DMS53 treated with DMSO at 0.1 percent for 48 hours (cell line): ENCODE results near the gene C1QTNF7.
A peak's percentile ranks its signal among the peaks of the same experiment; 100 is the strongest.

Source experiments
- DNase-seq: peaks from one replicate; lab custom pipeline; 2025; ENCODE audit not compliant: unreplicated experiment; lab: John Stamatoyannopoulos, UW

The C1QTNF7 gene

DNA sequence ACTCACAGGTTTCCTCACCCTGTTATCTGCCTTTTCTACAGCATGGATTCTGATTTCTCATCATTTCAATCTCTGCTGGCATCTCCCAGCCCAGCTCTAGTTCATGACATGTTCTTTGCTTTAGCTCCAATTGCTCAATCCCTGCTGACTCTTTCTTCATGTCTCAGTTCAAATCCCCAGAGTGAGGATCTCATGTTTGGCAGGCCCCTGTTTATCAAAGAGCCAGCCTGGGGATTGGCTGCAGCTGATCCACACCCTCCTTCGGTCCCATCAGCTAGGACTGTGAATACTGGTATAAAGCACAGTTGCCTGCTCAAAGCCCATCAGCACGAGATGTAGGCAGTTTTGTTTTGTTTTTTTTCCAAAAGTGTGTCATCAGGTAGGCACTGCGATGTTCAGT, 27.5 kb downstream of the C1QTNF7 start:
- no peak for DNase-seq

DNA sequence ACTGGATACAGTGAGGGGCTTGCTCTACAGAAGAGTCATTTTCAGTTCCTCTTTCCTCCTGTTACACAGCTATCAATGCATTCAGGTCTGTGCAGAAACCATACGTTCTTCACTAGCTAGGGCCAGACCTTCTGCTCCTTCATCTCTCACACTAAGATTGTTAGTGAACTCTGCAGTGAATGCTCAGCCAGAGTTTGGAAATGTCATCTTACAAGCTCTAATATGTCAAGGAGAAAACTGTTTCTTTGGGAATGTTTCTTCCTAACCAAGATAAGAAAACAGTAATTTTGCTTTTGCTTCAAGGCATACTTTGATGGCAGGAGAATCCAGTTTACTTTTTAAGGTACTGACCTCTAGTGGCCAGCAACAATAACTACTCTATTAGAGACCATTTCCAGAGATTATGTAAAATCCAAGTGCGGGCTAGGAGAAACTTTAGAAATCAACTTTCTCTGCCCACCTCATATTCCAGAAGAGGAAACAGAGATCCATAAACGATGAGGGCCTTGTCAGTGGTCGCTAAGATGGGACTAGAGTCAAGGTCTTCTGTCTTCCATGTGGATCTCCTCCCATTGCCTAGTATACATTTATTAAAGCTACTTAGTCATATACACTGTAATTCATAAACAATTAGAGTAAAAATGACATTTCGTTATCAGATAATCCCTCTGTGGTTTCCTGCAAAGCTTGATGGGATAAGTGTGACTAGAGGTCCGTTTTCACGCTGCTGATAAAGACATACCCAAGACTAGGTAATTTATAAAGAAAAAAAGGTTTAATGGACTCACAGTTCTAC, 29.8 kb downstream of the C1QTNF7 start:
- DNase-seq = peak; percentile 64

DNA sequence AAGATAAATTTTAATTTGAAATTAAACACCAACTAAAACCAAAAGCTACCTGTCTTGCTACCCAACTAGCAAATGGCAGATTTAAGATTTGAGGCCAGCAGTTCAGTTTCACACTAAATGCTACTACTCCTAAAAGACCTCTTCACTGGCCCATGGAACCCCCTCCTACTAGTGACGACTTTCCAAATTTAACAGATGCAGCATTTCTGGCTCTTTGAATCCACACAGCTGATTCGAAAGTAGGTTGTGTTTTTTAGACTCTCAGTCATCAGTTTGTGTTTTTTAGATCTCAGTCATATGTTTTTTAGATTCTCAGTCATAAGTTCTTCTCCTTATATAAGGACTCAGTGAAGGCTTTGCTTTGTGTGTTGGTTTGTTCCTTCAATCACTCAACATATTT, 30.8 kb downstream of the C1QTNF7 start:
- DNase-seq = no peak

DNA sequence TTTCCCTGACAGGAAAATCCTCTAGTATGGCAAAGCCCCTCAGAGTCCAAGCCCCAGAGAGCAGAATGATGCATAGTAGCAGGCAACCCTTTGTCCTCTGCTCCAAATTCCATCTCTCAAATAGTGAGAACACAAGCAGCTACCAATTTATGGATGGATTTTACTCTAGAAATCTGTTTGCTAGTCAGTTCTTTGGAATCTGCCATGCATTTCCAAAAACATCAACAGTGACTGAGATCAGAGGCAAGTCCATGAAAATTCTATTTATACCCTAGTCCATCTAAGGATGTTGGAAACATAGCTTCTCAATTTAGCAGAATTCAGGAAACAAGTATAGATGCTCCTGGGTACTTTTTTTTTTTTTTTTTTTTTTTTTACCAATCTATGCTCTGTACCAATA, 31.9 kb downstream of the C1QTNF7 start:
- DNase-seq = no peak

GRCh38 chr4:15466596-15466995, 38.8 kb downstream of the C1QTNF7 start:
- no peak for DNase-seq

DNA sequence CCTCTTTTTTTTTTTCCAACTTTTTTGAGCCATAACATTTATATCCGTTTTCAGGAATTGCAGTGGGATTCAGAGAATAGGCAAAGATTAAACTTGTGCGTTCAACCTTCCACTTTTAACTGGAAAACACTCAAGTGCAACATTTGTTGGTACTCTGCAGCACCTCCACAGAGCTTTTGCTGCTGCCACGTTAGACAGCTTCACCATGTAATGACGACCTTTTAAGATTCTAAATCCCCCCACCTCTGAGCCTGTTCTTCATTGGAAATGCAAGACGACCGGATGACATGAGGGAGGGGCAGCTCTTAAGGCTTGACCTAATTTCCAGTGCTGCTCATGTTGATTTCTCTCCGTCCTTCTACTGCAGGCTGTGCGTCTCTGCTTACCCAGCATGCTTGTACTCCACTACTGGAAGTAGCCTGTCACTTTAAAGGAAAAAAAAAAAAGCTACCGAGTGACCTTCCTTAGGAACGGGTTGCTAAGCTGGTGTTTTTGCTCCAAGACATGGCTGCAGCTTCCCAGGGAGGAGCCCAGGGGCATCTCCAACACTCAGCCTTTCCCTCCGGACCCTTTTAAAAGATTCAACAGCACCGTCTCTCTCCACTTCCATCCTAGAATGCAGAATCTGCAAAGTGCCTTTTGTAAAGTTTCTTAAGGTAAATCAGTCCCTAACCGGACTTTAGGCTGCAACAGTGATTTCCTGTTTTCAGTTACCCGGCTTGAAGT, 41.7 kb downstream of the C1QTNF7 start, which contains the start of gene CC2D2A:
Gene CC2D2A, plus strand, starts transcription at position 481 of the 726 bp plus-strand sequence. CDS start 6,051 bp downstream, outside the sequence.
- no peak for DNase-seq

DNA sequence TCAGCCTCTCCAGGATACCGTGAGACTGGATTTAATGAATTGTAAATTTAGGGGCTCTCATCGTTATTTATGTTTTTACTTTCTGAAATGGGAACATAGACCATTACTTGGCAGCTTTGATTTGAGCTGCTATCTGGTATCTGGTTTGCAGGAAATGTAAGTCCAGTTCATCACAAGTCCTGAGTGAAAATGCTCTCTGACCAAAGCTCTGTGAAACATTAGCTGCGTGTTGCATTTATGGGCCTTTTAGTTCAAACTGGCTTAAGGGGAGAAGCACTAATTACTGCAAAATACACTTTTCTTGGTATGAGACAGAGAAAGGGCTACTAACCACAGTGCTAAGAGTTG, 42.3 kb downstream of the C1QTNF7 start:
- no peak for DNase-seq

DNA sequence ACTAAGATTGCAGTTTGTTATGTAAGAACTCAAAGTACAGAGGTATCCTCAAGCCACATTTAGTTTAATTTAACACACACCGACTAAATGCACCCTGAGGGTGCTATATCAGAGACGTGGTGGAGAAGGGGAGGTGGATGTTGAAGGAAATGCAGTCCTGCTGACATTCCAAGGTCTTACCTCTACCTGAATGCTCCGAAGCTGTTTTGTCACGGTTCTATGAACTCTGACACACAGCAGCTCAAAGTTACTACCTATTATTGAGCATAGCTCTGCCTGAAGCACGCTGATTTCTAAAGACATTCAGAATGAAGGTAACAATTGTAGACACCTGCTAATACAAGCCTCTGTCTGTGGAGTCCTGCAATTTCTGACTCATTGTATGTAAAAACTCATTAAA, 48.6 kb downstream of the C1QTNF7 start:
- no peak for DNase-seq

DNA sequence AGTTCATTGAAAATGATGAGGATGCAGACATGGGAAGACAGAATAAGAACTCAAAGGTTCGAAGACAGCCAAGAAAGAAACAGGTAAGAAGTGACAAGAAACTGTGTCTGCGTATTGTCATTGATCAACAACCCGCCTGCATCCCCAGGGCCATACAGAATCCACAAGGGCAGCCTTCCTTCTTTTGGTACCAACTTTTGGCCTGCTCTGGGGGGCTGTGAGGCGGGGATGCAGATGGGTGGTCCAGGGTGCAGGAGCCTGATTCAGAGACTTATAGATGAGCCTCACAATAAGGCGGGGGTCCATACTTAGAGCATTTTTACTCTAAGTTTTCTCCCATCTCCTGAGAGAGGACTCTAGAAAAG, 50.9 kb downstream of the C1QTNF7 start:
- no peak for DNase-seq

GRCh38 chr4:15479089-15479912, 51.5 kb downstream of the C1QTNF7 start:
- DNase-seq = peak; percentile 89

DNA sequence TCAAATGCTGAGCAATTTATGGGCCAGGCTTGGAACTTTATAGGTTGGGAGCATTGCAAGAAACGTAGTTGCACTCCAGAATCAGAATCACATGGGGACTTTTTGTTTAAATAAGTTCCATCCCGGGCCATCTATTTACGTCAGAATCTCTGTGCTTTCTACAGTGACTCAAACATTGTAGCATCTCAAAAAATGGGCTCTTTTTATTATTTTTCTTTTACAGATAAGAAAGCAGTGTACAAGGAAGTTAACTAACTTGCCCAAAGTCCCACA, 52.0 kb downstream of the C1QTNF7 start:
- no peak for DNase-seq

DNA sequence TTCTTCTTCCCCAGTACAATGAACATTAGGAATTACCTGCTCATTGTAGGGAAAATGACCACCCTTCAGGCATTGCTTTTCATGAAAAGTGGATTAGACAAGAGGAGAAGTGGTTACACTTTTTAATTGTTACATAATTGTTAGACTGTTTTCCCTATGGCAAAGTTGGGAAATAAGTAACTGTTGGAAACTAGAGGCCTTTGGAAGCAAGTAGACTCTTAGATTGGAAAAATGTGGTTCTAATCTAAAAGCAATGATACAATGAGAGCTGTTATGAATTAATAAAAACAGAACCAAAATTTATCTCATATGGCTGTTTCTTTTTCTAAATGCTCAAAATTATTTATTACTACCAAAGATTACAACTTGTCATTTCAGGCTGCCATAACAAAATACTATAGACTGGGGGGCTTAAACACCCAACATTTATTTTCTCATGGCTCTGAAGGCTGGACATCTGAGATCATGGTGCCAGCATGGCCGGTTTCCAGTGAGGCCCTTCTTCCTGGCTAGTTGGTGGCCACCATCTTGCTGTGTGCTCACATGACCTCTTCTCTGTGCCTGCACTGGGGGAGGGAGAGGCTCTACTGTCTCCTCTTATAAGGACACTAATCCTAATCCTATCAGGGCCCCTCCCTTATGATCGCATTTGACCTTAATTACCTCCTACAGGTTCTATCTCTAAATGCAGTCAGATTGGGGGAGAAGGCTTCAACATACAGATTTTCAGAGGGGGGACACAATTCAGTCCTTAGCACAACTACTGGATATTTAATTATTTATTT, 54.3 kb downstream of the C1QTNF7 start:
- DNase-seq = no peak

- DNase-seq = no peak
Observed at GRCh38 chr4:15482842-15483241, 55.0 kb downstream of the C1QTNF7 start.

- DNase-seq = no peak
Observed at GRCh38 chr4:15488136-15488535, 60.3 kb downstream of the C1QTNF7 start.

DNA sequence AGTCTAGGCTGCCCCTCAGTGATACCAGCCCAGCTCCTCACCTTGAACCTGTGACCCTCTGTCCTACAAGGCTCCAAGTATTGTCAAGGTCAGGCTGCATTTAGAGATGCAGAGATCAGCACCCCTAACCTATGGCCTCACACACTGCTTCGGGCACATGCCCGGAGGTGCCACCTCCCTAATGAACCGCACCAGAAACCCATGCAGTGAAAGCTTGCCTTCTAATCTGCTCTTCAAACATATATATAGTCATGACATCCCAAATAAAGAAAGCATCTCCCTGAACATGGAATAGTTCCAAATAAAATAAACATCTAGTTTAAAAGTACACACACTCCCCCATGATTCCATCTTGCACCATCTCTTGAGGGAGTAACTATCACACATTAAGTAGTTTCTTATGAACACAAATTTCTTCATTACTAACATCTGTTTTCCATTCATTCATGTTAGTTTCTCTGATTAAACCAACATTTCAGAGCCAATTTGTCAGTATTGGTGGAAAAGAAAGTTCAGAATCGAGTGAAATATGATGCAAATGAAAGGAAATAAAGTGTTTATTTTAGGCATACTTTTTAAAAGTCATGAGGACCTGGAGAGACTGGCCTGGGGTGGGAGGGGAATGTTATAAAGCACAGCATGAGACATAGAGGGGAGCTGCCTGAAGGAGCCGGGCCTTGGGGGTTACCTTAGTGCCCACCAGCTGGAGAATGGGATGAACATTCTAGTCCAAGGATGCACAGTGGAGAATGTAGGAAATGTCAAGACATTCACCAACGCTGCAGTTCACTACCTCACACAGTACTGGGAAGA, 61.0 kb downstream of the C1QTNF7 start:
- DNase-seq = no peak

- DNase-seq = no peak
Observed at GRCh38 chr4:15489551-15489950, 61.7 kb downstream of the C1QTNF7 start.

DNA sequence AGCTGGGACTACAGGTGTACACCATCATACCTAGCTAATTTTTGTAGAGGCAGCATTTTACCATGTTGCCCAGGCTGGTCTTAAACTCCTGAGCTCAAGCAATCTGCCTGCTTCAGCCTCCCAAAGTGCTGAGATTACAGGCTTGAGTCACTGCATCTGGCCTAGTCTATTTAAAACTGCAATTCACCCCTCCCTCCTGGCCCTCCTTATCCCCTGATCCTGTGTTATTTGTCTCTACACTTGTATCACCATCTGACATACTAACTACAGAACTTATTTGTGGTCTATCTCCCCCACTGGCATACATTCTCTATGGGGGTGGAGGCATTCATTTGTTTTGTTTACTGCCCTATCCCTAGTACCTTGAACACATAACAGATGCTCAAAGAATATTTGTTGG, 65.6 kb downstream of the C1QTNF7 start:
- DNase-seq = no peak

- DNase-seq = no peak
Observed at GRCh38 chr4:15495621-15496020, 67.8 kb downstream of the C1QTNF7 start.
